ENCODE data around the gene B3GLCT.

The B3GLCT gene

DNA sequence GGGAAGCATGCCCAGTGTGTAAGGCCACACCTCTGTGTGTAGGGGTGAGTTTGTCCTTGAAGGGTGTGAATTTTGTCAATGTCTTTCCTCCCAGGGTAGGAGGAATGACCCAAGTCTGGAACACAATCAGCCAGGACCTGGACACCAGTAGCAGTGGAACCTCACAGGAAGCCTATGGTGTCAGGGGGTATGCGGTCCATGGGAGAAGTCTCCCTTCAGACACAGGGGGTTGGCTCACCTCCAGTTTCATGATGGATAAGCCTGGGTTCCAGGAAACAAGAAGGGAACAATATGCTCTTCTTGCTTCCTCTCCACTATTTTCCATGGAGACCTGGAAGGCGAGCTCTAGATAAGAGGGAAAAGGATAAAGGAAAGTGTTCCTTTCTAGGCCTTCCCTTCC is 23.9 kb downstream of the B3GLCT start:
- DNase-seq (ENCODE audit: low spot score): no peak

DNA sequence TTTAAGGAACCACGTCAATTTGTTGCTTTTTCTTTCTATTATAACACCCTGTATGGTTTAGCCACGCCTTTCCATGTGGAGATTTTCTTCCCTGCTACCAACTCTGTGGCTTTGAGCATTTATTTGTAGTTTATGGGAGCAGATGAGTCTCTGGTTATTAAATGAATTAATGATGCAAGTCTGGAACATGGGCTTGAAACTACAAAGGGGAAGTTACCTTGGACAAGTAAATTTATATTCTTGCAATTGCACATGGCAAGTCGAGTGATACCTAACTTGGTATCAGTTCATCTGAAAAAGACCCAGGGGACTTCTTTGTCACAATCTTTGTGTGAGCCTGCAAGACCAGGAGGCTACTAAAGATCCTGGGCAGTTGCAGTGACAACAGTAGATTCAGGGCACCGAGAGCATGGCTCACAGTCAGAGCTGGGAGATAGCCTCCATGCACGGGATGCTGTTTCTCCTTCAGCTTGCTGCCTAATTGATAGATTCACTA is 24.4 kb downstream of the B3GLCT start:
- DNase-seq (ENCODE audit: low spot score): no peak

DNA sequence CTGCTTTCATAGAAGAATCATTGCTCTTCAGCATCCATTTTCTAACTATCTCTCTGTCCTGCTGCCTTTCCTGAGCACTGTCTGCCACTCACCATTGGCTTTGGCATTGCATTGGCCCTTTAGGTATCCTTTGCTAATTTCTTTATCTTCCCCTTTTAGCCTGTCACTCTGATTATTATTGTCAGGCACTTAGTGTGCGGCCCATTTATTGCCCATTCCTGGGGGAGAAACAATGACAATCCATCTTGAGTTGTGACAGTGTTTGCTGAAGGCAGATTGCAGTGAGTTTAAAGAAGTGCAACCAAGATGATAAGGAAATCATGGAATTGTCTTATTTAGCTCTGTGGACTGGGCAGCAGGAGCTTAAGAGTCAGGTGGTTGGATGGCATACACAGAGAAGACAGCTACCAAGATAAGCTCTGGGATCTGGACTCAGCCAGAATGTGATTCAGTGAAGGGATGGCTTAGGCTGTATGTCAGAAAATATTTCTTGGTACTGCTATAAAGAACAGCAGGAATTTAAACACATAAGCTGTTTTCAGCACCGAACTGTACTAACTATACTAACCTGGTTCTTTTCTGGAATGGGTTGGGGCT is 25.3 kb downstream of the B3GLCT start:
- DNase-seq (ENCODE audit: low spot score): no peak

DNA sequence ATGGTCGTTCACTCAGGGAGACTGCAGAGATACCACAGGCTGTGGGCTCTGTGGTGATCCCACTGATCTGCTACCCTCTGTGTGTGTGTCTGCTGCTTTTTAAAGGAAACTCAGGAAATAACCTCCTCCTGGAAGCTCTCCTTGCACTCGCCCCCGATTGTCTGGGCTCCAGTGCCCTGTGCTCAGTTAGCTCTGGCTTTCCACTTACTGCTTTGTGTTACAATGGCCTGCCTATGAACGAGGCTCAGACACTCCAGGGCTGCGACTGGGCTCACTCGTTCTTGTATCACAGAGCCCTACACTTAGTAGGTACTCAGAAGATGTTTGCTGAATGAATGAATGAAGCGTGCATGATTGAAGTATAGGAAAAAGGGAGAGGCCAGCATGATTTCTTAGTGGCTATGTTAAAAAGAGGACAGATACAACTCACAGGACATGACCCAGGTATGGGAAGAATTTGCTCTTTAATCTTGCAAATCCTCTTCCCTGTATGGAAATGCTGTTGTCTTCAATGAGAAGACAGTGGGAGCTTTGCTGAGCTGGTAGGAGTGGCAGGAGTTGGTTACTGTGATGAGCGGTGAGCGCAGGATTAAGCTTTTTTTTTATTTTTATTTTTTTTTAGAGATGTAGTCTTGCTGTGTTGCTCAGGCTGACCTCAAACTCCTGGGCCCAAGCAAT is 26.4 kb downstream of the B3GLCT start:
- no peak for DNase-seq (ENCODE audit: low spot score)

DNA sequence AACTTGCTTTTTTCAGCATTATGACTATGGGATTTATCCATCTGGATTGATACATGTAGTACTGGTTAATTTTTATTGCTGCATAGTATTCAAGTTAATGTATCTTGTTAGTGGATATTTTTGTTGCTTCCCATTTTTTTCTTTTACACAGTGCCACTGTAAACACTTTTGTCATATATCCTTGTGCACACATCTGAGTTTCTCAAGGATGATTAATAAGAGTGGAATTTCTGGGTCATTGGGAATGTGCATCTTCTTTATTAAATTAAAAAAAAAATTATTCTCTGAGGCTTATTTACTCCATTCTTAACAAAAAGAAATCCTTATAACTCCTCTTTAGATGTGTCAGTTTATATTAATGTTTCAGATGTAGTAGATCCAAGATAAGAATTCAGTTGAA is 27.3 kb downstream of the B3GLCT start:
- DNase-seq (ENCODE audit: low spot score): no peak

DNA sequence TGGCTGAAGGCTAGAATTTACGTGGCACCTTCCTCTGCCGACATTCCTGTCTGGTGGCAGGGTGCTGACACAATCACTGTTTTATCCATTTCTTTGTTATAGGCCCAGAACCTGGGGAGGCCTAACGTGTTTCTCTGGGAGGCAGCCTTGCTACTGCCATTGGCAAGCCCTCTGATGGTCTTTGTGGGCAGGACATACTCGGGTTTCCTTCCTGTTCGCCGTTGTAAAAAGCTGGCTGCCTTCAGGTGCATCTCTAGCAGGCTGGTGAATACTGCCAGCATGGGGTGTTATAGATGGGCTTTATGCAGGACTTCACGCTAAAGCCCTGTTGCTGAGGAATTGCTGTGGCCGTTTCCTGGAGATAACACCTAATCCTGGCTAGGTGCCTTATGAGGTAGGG is 28.1 kb downstream of the B3GLCT start:
- DNase-seq (ENCODE audit: low spot score): no peak

DNA sequence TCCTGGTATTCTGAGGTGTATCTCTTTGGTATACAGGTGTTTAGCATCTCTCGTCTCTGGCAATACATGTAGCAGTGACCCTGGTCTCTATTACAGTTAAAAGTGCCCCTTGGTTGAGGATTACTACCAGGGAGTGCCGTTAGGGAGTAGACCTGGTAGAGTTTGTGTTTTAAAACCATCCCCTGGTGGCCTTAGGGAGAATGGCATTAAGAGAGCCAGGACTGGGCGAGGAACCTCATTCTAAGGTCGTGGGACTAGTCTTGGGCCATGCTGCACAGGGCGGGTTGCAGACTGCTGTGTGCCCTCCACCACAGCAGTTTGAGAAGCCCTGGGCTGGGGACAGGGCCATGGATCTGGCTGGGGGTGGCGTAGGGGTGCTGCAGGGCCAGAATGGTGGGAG is 35.0 kb downstream of the B3GLCT start:
- no peak for DNase-seq (ENCODE audit: low spot score)

DNA sequence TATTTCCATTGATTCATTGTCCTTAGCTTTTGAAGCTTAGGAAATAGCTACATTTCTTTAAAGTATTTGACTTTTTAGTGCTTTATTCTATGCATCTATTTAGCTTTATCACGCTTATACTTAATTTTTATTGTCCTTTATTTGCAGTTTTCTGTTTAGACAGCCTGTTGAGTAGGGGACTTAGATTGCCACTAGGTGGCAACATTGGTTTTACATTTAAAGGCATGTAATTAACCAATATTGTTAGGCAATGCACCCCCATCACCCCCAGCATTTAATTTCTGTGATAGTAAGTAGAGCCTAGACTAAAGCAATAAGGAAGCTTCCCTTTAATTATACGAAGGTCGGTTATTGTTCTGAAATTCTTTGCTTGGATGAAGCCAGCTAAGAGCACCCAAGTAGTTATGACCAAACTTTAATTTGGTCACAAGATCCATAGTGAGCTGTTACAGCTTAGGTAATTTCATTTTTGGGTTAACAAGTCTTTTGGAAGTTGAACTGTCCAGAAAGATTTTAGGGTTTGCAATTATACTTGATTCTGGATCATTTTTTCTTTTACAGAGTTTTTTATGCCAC is 36.5 kb downstream of the B3GLCT start:
- no peak for DNase-seq (ENCODE audit: low spot score)

DNA sequence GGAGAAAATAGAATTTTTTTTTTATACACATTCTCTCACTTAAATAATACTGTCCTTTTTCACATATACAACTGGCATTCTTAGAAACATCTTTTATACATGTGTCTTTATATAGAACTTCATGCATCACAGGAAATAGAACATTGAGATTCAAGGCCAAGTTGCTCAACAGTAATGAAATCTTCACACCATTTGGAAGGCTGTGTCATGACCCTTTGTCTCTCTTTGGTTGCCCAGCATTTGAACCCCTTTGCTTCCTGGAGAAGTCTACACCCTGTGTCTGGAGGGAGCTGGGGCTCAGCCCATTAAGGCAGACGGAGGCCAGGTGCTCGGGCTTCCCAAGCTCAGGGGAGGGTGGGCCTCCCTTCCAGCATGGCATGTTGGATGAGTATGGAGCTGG is 41.1 kb downstream of the B3GLCT start:
- DNase-seq (ENCODE audit: low spot score): no peak

DNA sequence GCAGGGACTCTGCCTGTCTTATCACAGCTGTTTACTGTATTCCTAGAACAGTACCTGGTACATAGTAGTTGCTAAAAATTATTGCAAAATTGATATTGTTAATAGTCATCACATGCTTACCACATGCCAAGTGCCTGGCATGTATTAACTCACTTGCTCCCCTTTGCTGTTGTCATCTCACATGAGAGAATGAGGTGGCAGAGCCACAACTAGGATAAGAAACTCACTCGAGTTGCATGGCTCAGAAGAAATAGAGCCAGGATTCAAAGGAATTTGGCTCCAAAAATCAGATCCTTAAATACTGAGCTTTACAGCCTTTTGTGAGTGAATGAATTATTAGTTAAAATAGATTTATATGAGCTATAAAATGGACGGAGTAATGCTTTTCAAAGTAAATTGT is 42.6 kb downstream of the B3GLCT start:
- DNase-seq (ENCODE audit: low spot score): no peak

DNA sequence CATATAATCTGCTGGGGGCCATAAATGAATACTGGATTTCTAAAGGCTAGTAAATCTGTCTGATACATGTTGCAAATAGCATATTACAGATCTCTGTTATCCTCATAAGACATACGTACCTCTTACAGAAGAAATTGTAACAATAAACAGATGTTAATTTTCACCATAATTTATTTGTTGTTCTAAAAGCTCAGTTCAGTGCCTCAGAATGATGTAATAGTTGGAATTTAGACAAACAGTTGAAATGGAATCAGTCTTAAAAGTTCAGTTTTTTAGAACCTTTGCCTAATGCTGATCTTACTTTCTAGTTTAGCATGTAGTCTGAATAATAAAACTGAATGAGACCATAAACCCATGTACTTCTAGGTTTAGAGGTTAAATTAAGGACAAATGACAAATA is 43.1 kb downstream of the B3GLCT start:
- DNase-seq (ENCODE audit: low spot score): no peak

DNA sequence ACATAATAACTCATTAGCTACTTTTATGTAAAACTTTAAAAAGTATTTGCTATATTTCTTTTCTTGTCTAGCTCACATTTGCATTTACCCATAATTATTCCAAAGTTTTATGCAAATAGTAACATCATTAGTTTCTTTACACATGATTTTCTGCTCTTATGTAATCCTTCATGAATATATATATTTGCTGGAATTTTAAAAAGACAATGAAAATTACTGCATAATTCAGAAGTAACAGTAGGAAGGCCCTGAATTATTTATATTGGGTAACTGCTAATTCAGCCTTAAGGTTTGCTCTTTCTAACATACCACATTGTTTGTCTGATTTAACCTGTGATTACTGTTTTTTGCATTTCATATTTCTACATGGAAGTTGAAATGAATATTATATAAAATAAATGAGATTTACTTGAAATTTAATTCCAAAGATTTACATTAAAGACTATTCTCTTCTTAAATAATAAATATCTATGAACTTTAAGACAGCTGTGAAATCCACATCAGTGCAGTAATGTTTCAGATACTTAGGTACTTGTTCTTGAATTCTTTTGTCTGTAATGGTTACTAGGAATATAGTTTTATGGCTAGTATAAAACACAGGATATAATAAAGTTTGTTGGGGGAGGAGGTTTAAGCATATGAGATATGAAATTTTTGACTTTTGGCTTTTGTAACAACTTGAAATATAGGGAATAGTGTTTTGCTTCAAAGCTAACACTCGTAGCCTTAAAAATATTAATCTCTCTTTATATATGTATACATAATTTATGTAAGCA is 46.0 kb downstream of the B3GLCT start:
- DNase-seq (ENCODE audit: low spot score): no peak

DNA sequence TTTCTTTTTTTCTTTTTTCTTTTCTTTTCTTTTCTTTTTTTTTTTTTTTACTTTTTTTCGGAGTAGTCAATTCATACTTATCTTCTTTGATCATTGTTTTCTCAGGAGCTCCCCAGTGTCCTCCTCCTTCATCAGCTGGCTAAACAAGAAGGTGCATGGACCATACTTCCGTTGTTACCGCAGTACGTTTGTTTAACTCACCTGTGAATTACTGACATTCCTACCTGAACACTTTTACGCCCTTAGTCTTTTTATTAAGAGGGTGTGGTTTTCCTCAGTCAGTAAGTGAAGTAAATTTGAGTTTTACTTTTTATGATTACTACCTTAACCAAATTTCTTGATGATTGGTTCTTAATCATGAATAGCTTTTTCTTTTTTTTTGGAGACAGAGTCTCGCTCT is 47.1 kb downstream of the B3GLCT start:
- DNase-seq (ENCODE audit: low spot score): no peak

DNA sequence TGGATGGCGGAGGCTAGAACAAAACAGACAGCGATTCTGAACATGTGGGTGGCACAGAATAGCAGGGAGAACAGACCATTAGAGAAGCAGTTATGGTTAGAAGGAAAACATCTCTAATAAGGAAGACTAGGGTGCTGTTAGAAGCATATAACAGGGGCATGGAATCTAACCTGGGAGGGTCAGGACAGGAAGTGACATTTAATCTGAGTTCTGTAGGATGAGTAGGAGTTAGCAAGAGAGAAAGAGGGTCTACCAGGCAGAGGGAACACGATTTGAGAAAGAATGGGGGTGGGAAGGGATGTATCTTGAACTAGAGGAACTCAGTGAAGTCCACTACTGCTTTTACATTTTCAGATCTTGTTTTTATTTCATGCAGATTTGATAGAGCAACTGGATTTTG is 48.6 kb downstream of the B3GLCT start:
- no peak for DNase-seq (ENCODE audit: low spot score)

DNA sequence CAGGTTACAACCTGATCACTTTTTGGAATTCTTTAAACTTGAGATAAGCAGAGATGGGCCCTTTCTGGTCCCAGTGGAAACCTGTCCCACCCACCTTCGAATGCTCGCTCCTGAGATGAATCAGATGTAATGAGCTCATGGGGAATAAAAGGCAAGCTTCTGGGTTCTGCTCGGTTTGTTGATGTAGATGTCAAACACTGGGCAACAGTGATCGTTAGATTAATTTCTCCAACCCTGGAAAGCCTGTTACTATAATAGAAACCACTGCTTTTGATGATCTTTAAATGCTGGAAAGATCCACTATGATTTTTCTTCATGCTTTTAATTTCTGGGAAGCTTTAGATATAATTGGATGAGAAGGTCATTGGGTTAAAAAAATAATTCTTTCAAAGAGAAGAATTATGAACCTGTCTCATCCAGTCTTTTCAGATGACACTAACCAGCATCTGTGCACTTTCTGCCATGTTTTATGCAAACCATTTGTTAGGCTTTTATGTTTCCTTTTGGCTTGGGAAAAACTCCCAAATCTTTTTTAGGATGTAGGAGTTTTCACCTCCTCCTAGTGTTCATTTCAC is 49.3 kb downstream of the B3GLCT start:
- DNase-seq (ENCODE audit: low spot score): no peak

DNA sequence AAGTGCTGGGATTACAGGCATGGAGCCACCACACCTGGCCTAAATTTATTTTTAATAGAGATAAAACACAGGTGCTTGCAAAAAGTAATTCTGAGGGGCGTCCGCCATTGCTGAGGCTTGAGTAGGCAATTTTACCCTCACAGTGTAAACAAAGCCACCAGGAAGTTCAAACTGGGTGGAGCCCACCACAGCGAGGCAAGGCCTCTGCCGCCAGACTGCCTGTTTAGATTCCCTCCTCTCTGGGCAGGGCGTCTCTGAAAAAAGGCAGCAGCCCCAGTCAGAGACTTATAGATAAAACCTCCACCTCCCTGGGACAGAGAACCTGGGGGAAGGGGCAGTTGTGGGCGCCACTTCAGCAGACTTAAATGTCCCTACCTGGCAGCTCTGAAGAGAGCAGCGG is 50.7 kb downstream of the B3GLCT start:
- DNase-seq (ENCODE audit: low spot score): no peak

DNA sequence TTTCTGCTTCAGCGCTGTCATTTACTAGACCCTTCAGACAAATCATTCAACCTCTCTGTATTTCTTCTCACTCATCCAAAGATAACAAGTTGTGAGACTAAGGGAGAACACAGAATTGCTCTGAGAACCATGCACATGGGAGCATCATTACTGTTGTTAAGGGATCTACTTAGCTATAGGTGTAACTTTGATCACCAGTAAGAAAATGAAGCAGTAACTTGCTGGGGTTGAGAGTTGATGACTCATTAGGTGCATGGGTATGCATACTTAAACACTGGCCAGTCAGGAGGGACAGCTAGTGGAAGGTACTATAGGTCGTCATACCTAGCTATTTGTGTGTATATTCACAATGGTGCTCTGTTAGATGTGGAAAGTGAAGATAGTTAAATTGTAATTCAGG is 61.5 kb downstream of the B3GLCT start:
- DNase-seq (ENCODE audit: low spot score): no peak

DNA sequence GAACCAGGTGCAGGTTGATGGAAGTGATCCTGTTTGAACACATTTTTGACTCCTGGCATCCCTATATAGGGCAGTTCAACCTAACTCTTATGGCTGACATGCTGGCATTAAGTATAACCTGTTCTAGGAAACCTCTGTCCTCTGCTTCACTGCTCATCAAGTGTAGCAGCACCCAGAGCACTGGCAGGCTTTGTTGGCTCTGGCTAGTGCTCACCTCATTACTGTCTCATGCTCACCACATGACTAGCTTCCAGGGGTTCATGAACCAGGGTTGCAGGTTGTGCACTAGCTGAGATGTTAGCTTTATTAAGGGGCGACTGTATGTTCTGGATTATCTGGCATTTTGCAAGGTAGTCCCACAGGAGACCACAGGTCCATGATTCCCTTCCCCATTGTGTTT is 63.6 kb downstream of the B3GLCT start:
- no peak for DNase-seq (ENCODE audit: low spot score)

DNA sequence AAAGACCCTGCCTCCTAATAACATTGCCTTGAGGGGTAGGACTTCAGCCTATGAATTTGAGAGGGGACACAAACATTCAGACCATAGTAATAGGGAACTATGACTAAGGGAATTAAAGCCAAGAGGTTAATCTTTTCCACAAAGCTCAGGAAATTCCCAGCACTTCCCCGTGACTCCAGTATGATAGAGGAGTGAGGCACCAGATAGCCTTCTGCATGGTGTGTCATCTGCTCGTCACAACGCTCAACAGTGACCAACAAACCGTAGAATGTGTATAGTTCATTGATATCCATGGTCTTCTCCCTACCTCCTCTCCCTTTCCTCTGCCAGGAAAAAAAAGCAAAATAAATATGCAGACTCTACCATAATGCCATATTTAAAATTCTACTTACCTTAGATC is 64.4 kb downstream of the B3GLCT start:
- DNase-seq (ENCODE audit: low spot score): no peak

DNA sequence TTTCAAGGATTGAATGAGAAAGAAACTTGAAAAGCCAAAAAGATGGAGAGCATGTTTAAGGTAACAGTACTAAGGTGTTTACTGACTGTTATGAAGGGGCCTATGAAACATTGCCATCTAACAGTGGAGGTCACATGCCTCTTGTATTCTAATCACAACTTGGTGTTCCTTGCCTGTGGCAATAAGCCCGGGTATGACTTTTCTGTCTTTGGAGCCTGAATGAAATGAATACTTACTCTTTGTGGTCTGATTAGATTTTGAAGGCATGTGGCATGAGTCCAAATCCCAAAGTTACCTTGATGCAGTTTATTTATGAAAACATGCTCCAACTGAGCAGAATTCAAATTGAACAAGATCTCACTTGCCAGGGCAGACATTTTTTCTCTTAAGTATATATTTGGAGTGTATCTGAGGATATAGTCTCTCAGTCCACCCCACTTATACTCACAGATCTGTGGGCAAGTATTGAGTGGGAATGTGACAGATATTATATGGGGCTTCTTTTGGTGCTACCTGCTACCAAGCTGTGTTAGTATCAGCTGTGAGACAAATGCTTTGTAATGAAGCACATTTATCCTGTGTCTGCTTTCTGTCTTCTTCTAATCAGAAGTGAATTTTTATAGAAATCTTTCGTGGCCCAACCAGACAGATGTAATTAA is 67.5 kb downstream of the B3GLCT start:
- DNase-seq (ENCODE audit: low spot score): no peak

DNA sequence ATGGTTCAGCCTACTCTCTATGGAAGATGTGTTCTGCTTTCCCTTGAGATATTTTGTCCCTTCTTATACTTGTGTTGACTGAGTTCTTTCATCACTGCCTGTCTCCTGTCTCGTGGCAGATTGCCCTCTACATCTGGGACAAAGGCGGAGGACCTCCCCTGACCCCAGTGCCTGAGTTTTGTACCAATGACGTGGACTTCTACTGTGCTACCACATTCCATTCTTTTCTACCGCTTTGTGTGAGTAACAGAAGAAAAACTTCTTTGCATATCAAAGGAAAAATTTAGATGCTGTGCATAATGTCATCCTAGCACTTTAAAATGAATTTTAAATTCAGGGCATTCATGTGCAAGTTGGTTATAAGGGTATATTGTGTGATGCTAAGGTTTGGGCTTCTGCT is 74.6 kb downstream of the B3GLCT start:
- no peak for DNase-seq (ENCODE audit: low spot score)

DNA sequence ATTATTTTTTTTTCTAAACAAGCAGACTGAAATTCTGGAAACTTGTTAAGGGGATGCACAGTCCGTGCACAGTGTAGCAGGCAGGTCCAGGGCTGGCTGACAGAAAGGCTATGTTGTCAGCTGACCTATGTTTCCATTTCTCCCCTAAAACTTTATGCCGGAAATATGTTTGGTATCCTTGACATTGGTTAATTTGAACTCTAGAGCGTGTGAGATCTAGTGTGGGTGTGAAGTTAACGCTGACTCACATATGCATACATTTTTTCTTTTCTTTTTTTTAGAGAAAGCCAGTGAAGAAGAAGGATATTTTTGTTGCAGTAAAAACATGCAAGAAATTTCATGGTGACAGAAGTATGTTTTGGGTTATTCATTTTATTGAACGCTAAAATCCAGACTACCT is 76.6 kb downstream of the B3GLCT start:
- no peak for DNase-seq (ENCODE audit: low spot score)
